ENCODE measurements around the gene HDLBP.

DNA sequence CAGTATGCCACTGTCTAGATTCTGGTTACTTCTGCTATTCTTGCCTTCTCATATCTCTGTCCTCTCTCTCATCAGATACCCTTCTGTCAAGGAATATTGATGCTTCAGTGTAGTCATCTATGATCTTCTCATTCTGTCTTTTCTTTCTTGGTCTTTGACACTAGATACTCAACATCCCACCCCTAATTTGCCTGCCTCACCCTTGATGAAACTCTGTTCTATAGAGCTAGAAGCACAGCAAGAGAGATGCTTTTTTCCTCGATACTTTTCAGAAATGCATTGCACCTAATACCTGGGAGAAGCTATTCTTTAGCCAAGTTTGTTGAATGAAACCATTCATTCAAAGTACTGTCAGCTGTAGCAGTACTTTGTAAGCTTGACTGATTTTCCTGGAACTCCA, 9.8 kb upstream of the HDLBP start:
- TF ChIP-seq, protein P1, sequence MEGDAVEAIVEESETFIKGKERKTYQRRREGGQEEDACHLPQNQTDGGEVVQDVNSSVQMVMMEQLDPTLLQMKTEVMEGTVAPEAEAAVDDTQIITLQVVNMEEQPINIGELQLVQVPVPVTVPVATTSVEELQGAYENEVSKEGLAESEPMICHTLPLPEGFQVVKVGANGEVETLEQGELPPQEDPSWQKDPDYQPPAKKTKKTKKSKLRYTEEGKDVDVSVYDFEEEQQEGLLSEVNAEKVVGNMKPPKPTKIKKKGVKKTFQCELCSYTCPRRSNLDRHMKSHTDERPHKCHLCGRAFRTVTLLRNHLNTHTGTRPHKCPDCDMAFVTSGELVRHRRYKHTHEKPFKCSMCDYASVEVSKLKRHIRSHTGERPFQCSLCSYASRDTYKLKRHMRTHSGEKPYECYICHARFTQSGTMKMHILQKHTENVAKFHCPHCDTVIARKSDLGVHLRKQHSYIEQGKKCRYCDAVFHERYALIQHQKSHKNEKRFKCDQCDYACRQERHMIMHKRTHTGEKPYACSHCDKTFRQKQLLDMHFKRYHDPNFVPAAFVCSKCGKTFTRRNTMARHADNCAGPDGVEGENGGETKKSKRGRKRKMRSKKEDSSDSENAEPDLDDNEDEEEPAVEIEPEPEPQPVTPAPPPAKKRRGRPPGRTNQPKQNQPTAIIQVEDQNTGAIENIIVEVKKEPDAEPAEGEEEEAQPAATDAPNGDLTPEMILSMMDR (IDR thresholded peaks at IDR 0.05 in 8 of 11, conservative IDR thresholded peaks at IDR 0.05 in 3 of 11) = no peak
- TF ChIP-seq POLR2A (IDR thresholded peaks at IDR 0.05) = no peak

Measured in spleen (tissue), 7 donors.